Left ventricle myocardium superior (tissue), 1 donor: ENCODE results near the gene GALC. TPM values are rescaled to one million over a fixed set of nuclear protein-coding genes. Genes with fewer than 3 reads are reported as not detected.

Experiments used
- ATAC-seq: fragments of 200-7000 bp; cut with Tn5 transposase; one replicate; pipeline ENCODE4 v1.9.1; 2020; ENCODE audit warnings: mild to moderate bottlenecking, moderate library complexity
- DNase-seq: peaks from one replicate; pipeline ENCODE4 v3.0.0-alpha.2; 2020
- intact Hi-C: fragments of 100-400 bp; cut with micrococcal nuclease; formaldehyde crosslinking; loops from one replicate; pipeline ENCODE4 v1.11.0; 2022
- total RNA-seq: library from RNA; stranded (reverse); fragmentation: NEBNext Ultra II Directional; extraction: Animal tissue kit (Norgen Biotek cat#: 25700); gene quantifications from one replicate; pipeline ENCODE4 v1.2.1, GENCODE V29; 2021
- donor health status: DM: no; HTN: yes; CAD: no; lungs with severe emphysema.

GALC gene
- total RNA-seq, 1 donor from 2014 or later, result 15.2 TPM

- intact Hi-C loops, result loop anchor here (5.0 kb wide), 1 partner anchor 91 kb away; no protein-coding TSS in a partner anchor
- no peak for ATAC-seq
- DNase-seq, result no peak
Observed at GRCh38 chr14:87898301-87898700, 94.7 kb downstream of the GALC start.

GRCh38 chr14:87896393-87897380, 96.3 kb downstream of the GALC start:
- intact Hi-C loops, result loop anchor here (5.0 kb wide), 1 partner anchor 89 kb away; no protein-coding TSS in a partner anchor
- ATAC-seq (no peak), DNase-seq (no peak)

- DNase-seq (no peak), ATAC-seq (no peak)
- intact Hi-C loops, result loop anchor here (5.0 kb wide), 1 partner anchor 88 kb away; no protein-coding TSS in a partner anchor
Observed at GRCh38 chr14:87894920-87895319, 98.1 kb downstream of the GALC start.

GRCh38 chr14:87892763-87893162, 100.2 kb downstream of the GALC start:
- DNase-seq (no peak), ATAC-seq (no peak)
- intact Hi-C loops, result no loop called here

GRCh38 chr14:87888136-87888999, 104.6 kb downstream of the GALC start:
- DNase-seq (peak; percentile 28), ATAC-seq (no peak)
- intact Hi-C loops, result no loop called here

- no peak for ATAC-seq
- no peak for DNase-seq
- intact Hi-C loops, result no loop called here
Observed at GRCh38 chr14:87883750-87884149, 109.2 kb downstream of the GALC start.

Other genes with a start within 250 kb of the GALC start
- gene GPR65, start 12.0 kb upstream of the GALC start, total RNA-seq, result 0.42 TPM